ENCODE results near the gene ZNF213.

- no peak for TF ChIP-seq PATZ1 (CRISPR knock-in tag; IDR thresholded peaks at IDR 0.05; ENCODE audit: borderline replicate concordance)
- TF ChIP-seq ZNF70 (CRISPR knock-in tag; IDR thresholded peaks at IDR 0.05): no peak
- no peak for TF ChIP-seq PPARA (CRISPR knock-in tag; IDR thresholded peaks at IDR 0.05; ENCODE audit: borderline replicate concordance)
- TF ChIP-seq ARNTL (CRISPR knock-in tag; IDR thresholded peaks at IDR 0.05; ENCODE audit: borderline replicate concordance, low read depth): no peak
Observed at GRCh38 chr16:3149193-3149530, 14.3 kb downstream of the ZNF213 start.
